Peyer's patch (tissue), 4 donors: Measurements from ENCODE around the gene CREB1.

ENCODE experiments used
- POLR2A ChIP-seq, 2 donors: fragments of 450-650 bp; IDR thresholded peaks; one replicate each; pipeline ENCODE4 v1.5.1; 2017; ENCODE audit warnings: antibody characterized with exemption in 2 of 2, mild to moderate bottlenecking in 2 of 2, moderate library complexity in 2 of 2
- TF ChIP-seq, protein P1 (sequence below), 6 experiments: fragments of 450-650 bp in 4 of 6; fragments of 200-600 bp in 2 of 6; sonication (generic) in 1 of 6; IDR thresholded peaks; one replicate each; pipeline ENCODE4 v1.5.1; 2017 to 2019; ENCODE audit warnings: antibody characterized with exemption in 6 of 6, mild to moderate bottlenecking in 3 of 6, moderate library complexity in 1 of 6

- TF ChIP-seq POLR2A (IDR thresholded peaks at IDR 0.05): no peak
- TF ChIP-seq, protein P1, sequence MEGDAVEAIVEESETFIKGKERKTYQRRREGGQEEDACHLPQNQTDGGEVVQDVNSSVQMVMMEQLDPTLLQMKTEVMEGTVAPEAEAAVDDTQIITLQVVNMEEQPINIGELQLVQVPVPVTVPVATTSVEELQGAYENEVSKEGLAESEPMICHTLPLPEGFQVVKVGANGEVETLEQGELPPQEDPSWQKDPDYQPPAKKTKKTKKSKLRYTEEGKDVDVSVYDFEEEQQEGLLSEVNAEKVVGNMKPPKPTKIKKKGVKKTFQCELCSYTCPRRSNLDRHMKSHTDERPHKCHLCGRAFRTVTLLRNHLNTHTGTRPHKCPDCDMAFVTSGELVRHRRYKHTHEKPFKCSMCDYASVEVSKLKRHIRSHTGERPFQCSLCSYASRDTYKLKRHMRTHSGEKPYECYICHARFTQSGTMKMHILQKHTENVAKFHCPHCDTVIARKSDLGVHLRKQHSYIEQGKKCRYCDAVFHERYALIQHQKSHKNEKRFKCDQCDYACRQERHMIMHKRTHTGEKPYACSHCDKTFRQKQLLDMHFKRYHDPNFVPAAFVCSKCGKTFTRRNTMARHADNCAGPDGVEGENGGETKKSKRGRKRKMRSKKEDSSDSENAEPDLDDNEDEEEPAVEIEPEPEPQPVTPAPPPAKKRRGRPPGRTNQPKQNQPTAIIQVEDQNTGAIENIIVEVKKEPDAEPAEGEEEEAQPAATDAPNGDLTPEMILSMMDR (IDR thresholded peaks at IDR 0.05): no peak
These were observed 86.4 kb downstream of the CREB1 start for GRCh38 chr2:207616185-207616584.
